Liver (tissue), 9 donors: ENCODE data around the gene CUX1. TPM values are rescaled to one million over a fixed set of nuclear protein-coding genes. Genes with fewer than 3 reads are reported as not detected.

ENCODE experiments used
- DNase-seq: peaks from one replicate; pipeline ENCODE4 v3.0.0-alpha.2; 2017; ENCODE audit warnings: low spot score
- H3K27ac ChIP-seq, 2 donors: one replicate each; pipeline ENCODE4 v1.7.0; 2013; ENCODE audit warnings: inconsistent platforms in 2 of 2, low read length in 2 of 2, control low read depth in 1 of 2, low read depth in 1 of 2, mild to moderate bottlenecking in 1 of 2
- H3K27me3 ChIP-seq, 4 donors: one replicate each; pipeline versions ENCODE4 v1.6.1 to v1.7.0; 2013; ENCODE audit warnings: low read length in 3 of 4, inconsistent platforms in 1 of 4, mild to moderate bottlenecking in 1 of 4, moderate library complexity in 1 of 4; ENCODE audit not compliant: control insufficient read depth in 4 of 4, insufficient read depth in 4 of 4
- H3K36me3 ChIP-seq, 4 donors: one replicate each; pipeline versions ENCODE4 v1.6.1 to v1.7.0; 2013; ENCODE audit warnings: low read length in 3 of 4, mild to moderate bottlenecking in 3 of 4, low read depth in 1 of 4, moderate library complexity in 1 of 4; ENCODE audit not compliant: control insufficient read depth in 4 of 4, insufficient read depth in 3 of 4
- H3K4me1 ChIP-seq, 4 donors: one replicate each; pipeline versions ENCODE4 v1.6.1 to v1.7.0; 2013; ENCODE audit warnings: low read length in 3 of 4, mild to moderate bottlenecking in 3 of 4, moderate library complexity in 1 of 4; ENCODE audit not compliant: control insufficient read depth in 4 of 4, insufficient read depth in 4 of 4
- H3K4me3 ChIP-seq, 3 donors: one replicate each; pipeline versions ENCODE4 v1.6.1 to v1.7.0; 2013; ENCODE audit warnings: low read length in 3 of 3, control low read depth in 1 of 3, low read depth in 1 of 3, mild to moderate bottlenecking in 1 of 3
- H3K9ac ChIP-seq, 2 donors: one replicate each; pipeline ENCODE4 v1.7.0; 2013; ENCODE audit warnings: low read length in 2 of 2, mild to moderate bottlenecking in 2 of 2, moderate library complexity in 2 of 2, control low read depth in 1 of 2, low read depth in 1 of 2
- H3K9me3 ChIP-seq, 4 donors: one replicate each; pipeline versions ENCODE4 v1.6.1 to v1.7.0; 2013; ENCODE audit warnings: low read length in 3 of 4; ENCODE audit not compliant: control insufficient read depth in 4 of 4
- EGR1 ChIP-seq, 2 donors: IDR thresholded peaks; 2 replicates each; pipeline ENCODE4 v1.6.1; 2016 to 2018; ENCODE audit warnings: antibody characterized with exemption in 2 of 2, low read depth in 2 of 2
- FOXA1 ChIP-seq: IDR thresholded peaks from 2 replicates; pipeline ENCODE4 v1.6.1; 2016; ENCODE audit warnings: antibody characterized with exemption
- FOXA2 ChIP-seq: IDR thresholded peaks from 2 replicates; pipeline ENCODE4 v1.6.1; 2016; ENCODE audit warnings: antibody characterized with exemption
- GABPA ChIP-seq, 2 donors: IDR thresholded peaks in 1 of 2; conservative IDR thresholded peaks in 1 of 2; 2 replicates each; pipeline ENCODE4 v1.6.1; 2016; ENCODE audit warnings: antibody characterized with exemption in 2 of 2, mild to moderate bottlenecking in 1 of 2, moderate library complexity in 1 of 2
- HNF4A ChIP-seq, 2 donors: conservative IDR thresholded peaks; 2 replicates each; pipeline ENCODE4 v1.6.1; 2016; ENCODE audit warnings: antibody characterized with exemption in 2 of 2, mild to moderate bottlenecking in 2 of 2
- HNF4G ChIP-seq: IDR thresholded peaks from 2 replicates; pipeline ENCODE4 v1.6.1; 2016; ENCODE audit warnings: antibody characterized with exemption
- JUND ChIP-seq, 2 donors: IDR thresholded peaks; 2 replicates each; pipeline ENCODE4 v1.6.1; 2016; ENCODE audit warnings: antibody characterized with exemption in 2 of 2
- NR2F2 ChIP-seq: IDR thresholded peaks from 2 replicates; pipeline ENCODE4 v1.6.1; 2016; ENCODE audit warnings: antibody characterized with exemption
- RAD21 ChIP-seq, 2 donors: IDR thresholded peaks; 2 replicates each; pipeline ENCODE4 v1.6.1; 2016; ENCODE audit warnings: antibody characterized with exemption in 2 of 2, mild to moderate bottlenecking in 2 of 2
- RXRA ChIP-seq, 2 donors: IDR thresholded peaks; 2 replicates each; pipeline ENCODE4 v1.6.1; 2017 to 2018; ENCODE audit warnings: antibody characterized with exemption in 2 of 2, mild to moderate bottlenecking in 1 of 2
- SP1 ChIP-seq: IDR thresholded peaks from 2 replicates; pipeline ENCODE4 v1.6.1; 2018; ENCODE audit warnings: antibody characterized with exemption, mild to moderate bottlenecking
- TAF1 ChIP-seq: conservative IDR thresholded peaks from 2 replicates; pipeline ENCODE4 v1.6.1; 2016; ENCODE audit warnings: antibody characterized with exemption, mild to moderate bottlenecking
- YY1 ChIP-seq: IDR thresholded peaks from 2 replicates; pipeline ENCODE4 v1.6.1; 2016; ENCODE audit warnings: antibody characterized with exemption, mild to moderate bottlenecking
- WGBS: extraction: QIAGEN DNeasy Blood & Tissue Kit; methylation state at CpG from one replicate; pipeline ENCODE4 v1.1.7; 2013; 5-methylcytosine and 5-hydroxymethylcytosine counted together
- polyA plus RNA-seq, 2 donors: library from polyadenylated mRNA; stranded (reverse) in 1 of 2; unstranded in 1 of 2; fragments of 200-250 nt in 1 of 2; fragments of >200 nt in 1 of 2; fragmentation: Nextera tagmentation in 1 of 2; extraction: Ambion mirVana in 1 of 2; gene quantifications; one replicate each; pipeline versions ENCODE4 v1.2.1 to v1.2.3, GENCODE V29; 2013 to 2015
- total RNA-seq, 2 donors: library from RNA; depleted of rRNA; stranded (reverse); fragments of >200 nt; gene quantifications; one replicate each; pipeline ENCODE4 v1.2.3, GENCODE V29; 2014
- TF ChIP-seq, protein P1 (sequence below): IDR thresholded peaks from 2 replicates; pipeline ENCODE4 v1.6.1; 2016; ENCODE audit warnings: antibody characterized with exemption
- TF ChIP-seq, protein P2 (sequence below): IDR thresholded peaks from 2 replicates; pipeline ENCODE4 v1.6.1; 2016; ENCODE audit warnings: antibody characterized with exemption, mild to moderate bottlenecking
- TF ChIP-seq, protein P3 (sequence below): fragments of 150-350 bp; IDR thresholded peaks from 2 replicates; pipeline ENCODE4 v1.5.1; 2017; ENCODE audit warnings: improper control_type of control experiment, low read depth, low read length; ENCODE audit not compliant: missing input control
- TF ChIP-seq, protein P4 (sequence below): IDR thresholded peaks from 2 replicates; pipeline ENCODE4 v1.6.1; 2016; ENCODE audit warnings: antibody characterized with exemption
- TF ChIP-seq, protein P5 (sequence below): IDR thresholded peaks from 2 replicates; pipeline ENCODE4 v1.6.1; 2016; ENCODE audit warnings: antibody characterized with exemption
- donor health status: healthy.
- donor health status: healthy.
- donor health status: healthy.
- donor health status: healthy.
- donor health status: healthy.

The CUX1 gene
- total and polyA plus RNA-seq, 4 donors: 18.6 to 40.6 (median 21.4) TPM

DNA sequence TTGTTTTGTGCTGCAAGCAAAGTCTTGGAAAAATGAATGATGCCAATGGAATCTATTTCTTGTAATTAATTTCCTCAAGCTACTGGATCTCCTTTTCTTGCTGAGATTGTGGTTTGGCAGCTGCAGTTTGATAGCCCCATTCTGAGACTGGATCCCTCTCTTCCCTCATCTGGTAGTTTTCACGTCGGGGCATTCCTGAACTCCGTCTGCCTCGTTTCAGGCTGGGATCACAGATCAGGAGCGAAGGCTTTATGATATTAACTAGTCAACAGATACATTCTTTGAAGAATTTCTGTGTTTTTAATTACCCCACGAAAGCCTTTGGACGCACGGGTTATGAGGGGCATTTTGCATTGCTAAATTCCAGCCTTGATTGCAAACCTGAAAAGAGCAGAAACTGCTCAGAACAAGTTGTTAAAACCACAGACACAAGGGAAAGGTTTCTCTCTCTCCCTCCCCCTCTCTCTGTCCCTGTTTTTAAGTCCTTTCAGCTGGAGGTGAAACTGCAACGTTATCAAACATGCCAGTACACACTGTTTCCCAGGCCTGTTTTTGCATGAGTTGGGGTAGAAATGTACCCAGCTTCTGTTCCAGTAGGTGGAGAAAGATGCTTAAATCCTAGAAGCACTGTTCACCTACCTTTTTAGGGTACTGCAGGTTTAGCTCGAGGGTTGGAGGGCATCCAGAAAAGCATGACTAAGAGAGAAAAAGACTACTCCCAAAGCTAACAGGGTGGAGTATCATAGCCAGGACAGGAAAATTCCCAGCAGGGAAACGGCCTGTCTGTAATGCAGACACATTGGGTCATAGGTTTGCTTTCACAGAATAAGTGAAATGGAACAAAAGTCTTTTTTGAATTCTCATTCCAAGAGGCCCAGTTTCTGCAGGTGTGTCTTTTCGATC, 124.3 kb downstream of the CUX1 start:
- no peaks in the 10 kb centered on the region for H3K36me3 ChIP-seq
- peak overlapping the region; percentile 70 to 75 for H3K27ac ChIP-seq
- H3K9ac ChIP-seq: peak overlapping the region; percentile 34 to 43
- H3K27me3 ChIP-seq: no peaks in the 10 kb centered on the region
- H3K4me3 ChIP-seq: no peak overlapping the region
- H3K9me3 ChIP-seq: no peaks in the 10 kb centered on the region
- peaks cover 11 to 36% (median 24%) of the 10 kb centered on the region in 4 donors for H3K4me1 ChIP-seq
- TF ChIP-seq FOXA2: no peak
- peak; percentile 67 for TF ChIP-seq SP1
- peak; percentile 43 to 59 for TF ChIP-seq HNF4A (conservative IDR thresholded peaks at IDR 0.05)
- no peak for TF ChIP-seq NR2F2
- TF ChIP-seq TAF1: no peak
- peak; percentile 50 for TF ChIP-seq YY1
- peak; percentile 53 to 56 for TF ChIP-seq RAD21 (IDR thresholded peaks at IDR 0.05)
- peak in 1 of 2 donors; percentile 64 for TF ChIP-seq JUND (IDR thresholded peaks at IDR 0.05)
- no peak for TF ChIP-seq GABPA (IDR thresholded peaks at IDR 0.05 in 1 of 2, conservative IDR thresholded peaks at IDR 0.05 in 1 of 2)
- TF ChIP-seq, protein P1, sequence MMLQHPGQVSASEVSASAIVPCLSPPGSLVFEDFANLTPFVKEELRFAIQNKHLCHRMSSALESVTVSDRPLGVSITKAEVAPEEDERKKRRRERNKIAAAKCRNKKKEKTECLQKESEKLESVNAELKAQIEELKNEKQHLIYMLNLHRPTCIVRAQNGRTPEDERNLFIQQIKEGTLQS: no peak
- TF ChIP-seq, protein P2, sequence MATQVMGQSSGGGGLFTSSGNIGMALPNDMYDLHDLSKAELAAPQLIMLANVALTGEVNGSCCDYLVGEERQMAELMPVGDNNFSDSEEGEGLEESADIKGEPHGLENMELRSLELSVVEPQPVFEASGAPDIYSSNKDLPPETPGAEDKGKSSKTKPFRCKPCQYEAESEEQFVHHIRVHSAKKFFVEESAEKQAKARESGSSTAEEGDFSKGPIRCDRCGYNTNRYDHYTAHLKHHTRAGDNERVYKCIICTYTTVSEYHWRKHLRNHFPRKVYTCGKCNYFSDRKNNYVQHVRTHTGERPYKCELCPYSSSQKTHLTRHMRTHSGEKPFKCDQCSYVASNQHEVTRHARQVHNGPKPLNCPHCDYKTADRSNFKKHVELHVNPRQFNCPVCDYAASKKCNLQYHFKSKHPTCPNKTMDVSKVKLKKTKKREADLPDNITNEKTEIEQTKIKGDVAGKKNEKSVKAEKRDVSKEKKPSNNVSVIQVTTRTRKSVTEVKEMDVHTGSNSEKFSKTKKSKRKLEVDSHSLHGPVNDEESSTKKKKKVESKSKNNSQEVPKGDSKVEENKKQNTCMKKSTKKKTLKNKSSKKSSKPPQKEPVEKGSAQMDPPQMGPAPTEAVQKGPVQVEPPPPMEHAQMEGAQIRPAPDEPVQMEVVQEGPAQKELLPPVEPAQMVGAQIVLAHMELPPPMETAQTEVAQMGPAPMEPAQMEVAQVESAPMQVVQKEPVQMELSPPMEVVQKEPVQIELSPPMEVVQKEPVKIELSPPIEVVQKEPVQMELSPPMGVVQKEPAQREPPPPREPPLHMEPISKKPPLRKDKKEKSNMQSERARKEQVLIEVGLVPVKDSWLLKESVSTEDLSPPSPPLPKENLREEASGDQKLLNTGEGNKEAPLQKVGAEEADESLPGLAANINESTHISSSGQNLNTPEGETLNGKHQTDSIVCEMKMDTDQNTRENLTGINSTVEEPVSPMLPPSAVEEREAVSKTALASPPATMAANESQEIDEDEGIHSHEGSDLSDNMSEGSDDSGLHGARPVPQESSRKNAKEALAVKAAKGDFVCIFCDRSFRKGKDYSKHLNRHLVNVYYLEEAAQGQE: no peak
- no peak for TF ChIP-seq FOXA1
- peak in 1 of 2 donors; percentile 32 for TF ChIP-seq EGR1 (IDR thresholded peaks at IDR 0.05; ENCODE audit: low read depth in 2 of 2)
- TF ChIP-seq HNF4G: no peak
- TF ChIP-seq, protein P3, sequence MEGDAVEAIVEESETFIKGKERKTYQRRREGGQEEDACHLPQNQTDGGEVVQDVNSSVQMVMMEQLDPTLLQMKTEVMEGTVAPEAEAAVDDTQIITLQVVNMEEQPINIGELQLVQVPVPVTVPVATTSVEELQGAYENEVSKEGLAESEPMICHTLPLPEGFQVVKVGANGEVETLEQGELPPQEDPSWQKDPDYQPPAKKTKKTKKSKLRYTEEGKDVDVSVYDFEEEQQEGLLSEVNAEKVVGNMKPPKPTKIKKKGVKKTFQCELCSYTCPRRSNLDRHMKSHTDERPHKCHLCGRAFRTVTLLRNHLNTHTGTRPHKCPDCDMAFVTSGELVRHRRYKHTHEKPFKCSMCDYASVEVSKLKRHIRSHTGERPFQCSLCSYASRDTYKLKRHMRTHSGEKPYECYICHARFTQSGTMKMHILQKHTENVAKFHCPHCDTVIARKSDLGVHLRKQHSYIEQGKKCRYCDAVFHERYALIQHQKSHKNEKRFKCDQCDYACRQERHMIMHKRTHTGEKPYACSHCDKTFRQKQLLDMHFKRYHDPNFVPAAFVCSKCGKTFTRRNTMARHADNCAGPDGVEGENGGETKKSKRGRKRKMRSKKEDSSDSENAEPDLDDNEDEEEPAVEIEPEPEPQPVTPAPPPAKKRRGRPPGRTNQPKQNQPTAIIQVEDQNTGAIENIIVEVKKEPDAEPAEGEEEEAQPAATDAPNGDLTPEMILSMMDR: no peak
- TF ChIP-seq, protein P4, sequence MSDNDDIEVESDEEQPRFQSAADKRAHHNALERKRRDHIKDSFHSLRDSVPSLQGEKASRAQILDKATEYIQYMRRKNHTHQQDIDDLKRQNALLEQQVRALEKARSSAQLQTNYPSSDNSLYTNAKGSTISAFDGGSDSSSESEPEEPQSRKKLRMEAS: no peak
- TF ChIP-seq, protein P5, sequence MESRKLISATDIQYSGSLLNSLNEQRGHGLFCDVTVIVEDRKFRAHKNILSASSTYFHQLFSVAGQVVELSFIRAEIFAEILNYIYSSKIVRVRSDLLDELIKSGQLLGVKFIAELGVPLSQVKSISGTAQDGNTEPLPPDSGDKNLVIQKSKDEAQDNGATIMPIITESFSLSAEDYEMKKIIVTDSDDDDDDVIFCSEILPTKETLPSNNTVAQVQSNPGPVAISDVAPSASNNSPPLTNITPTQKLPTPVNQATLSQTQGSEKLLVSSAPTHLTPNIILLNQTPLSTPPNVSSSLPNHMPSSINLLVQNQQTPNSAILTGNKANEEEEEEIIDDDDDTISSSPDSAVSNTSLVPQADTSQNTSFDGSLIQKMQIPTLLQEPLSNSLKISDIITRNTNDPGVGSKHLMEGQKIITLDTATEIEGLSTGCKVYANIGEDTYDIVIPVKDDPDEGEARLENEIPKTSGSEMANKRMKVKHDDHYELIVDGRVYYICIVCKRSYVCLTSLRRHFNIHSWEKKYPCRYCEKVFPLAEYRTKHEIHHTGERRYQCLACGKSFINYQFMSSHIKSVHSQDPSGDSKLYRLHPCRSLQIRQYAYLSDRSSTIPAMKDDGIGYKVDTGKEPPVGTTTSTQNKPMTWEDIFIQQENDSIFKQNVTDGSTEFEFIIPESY: peak; percentile 25
- TF ChIP-seq RXRA (IDR thresholded peaks at IDR 0.05): peak; percentile 26 to 66
- DNase-seq: no peak
- WGBS: 37% methylated on average over 12 of the region's 12 CpGs
